Erythroblast (primary cell): Measurements from ENCODE around the gene AOAH.

Experiments
- GATA1 ChIP-seq: IDR thresholded peaks from 2 replicates; pipeline ENCODE4 v1.6.1; 2011; ENCODE audit warnings: low read depth, mild to moderate bottlenecking, control low read depth, low read length, moderate library complexity
- POLR2A ChIP-seq: IDR thresholded peaks from 2 replicates; pipeline ENCODE4 v1.6.1; 2011; ENCODE audit warnings: mild to moderate bottlenecking, low read length

DNA sequence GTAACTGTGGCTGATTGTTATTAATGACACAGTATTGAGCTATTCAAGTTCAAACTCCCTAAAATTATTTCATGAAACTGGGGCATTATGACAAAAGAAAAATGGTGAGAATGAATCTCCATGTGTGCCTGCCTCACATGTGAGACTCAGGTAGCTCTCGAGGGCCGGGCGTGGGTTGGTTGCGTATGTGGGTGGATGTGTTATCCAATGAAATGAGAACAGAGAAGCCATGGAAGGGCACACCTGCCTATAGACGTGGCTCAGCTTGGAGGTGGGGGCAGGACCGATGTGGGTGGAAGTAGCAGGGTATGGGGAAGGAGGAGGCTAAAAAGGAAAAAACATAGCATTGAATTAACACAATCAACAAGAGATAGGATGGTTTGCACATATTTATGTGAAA is 96.5 kb downstream of the AOAH start:
- no peak for TF ChIP-seq POLR2A
- no peak for TF ChIP-seq GATA1
